ENCODE data around the gene NR2F1-AS1.

NR2F1-AS1 gene

DNA sequence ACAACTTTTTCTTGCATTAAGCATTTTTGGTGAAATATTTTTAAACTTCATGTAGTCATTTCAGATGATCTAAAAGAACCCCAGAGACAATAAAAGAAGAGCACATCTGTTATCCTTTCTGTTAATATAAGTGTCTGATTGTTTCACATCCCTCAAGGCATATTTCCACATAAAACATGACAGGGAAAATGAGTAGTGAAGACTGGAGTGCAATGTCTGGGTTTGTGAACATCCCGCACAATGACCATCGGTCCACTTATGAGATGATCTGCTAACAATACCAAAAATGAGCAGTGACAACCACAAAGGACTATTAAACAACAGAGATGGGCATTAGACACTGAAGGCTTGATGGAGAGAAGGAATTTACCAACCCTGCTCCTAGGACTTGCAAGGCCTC is 209.1 kb downstream of the NR2F1-AS1 start:
- no peak overlapping the region for H2AFZ ChIP-seq (ENCODE audit: low read length)
- no peaks in the 10 kb centered on the region for H3K4me1 ChIP-seq (ENCODE audit: low read length)
- no peak overlapping the region for H3K9ac ChIP-seq (ENCODE audit: low read length)
- H3K9me3 ChIP-seq (replicated peaks; ENCODE audit: insufficient read depth, low read length) = no peaks in the 10 kb centered on the region
- DNase-seq = no peak
- H3K79me2 ChIP-seq (ENCODE audit: low read length) = no peaks in the 10 kb centered on the region
- H3K36me3 ChIP-seq (replicated peaks; ENCODE audit: insufficient read depth, low read length) = no peaks in the 10 kb centered on the region
- H3K4me2 ChIP-seq (ENCODE audit: low read depth, low read length) = no peak overlapping the region
- H3K27ac ChIP-seq (ENCODE audit: low read length) = no peak overlapping the region
- TF ChIP-seq EZH2 (optimal IDR thresholded peaks at IDR 0.05; ENCODE audit: low read depth, low read length) (no peak), EZH2phosphoT487 (IDR thresholded peaks at IDR 0.05; ENCODE audit: low read length) (no peak)
- TF ChIP-seq, protein P1, sequence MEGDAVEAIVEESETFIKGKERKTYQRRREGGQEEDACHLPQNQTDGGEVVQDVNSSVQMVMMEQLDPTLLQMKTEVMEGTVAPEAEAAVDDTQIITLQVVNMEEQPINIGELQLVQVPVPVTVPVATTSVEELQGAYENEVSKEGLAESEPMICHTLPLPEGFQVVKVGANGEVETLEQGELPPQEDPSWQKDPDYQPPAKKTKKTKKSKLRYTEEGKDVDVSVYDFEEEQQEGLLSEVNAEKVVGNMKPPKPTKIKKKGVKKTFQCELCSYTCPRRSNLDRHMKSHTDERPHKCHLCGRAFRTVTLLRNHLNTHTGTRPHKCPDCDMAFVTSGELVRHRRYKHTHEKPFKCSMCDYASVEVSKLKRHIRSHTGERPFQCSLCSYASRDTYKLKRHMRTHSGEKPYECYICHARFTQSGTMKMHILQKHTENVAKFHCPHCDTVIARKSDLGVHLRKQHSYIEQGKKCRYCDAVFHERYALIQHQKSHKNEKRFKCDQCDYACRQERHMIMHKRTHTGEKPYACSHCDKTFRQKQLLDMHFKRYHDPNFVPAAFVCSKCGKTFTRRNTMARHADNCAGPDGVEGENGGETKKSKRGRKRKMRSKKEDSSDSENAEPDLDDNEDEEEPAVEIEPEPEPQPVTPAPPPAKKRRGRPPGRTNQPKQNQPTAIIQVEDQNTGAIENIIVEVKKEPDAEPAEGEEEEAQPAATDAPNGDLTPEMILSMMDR (IDR thresholded peaks at IDR 0.05; ENCODE audit: low read length) = no peak
- H3F3A ChIP-seq (ENCODE audit: insufficient read depth, low read length) = no peaks in the 10 kb centered on the region
- no peaks in the 10 kb centered on the region for H3K9me2 ChIP-seq (replicated peaks; ENCODE audit: insufficient read depth, low read length)
- H3K27me3 ChIP-seq (replicated peaks; ENCODE audit: insufficient read depth, low read length) = no peaks in the 10 kb centered on the region
- no peak overlapping the region for H3K4me3 ChIP-seq (ENCODE audit: low read length)
- H4K20me1 ChIP-seq (ENCODE audit: insufficient read depth, low read length) = no peaks in the 10 kb centered on the region

- DNase-seq = no peak
- H3K79me2 ChIP-seq (ENCODE audit: low read length) = no peaks in the 10 kb centered on the region
Measured at GRCh38 chr5:93364378-93364777, 216.6 kb downstream of the NR2F1-AS1 start.

DNA sequence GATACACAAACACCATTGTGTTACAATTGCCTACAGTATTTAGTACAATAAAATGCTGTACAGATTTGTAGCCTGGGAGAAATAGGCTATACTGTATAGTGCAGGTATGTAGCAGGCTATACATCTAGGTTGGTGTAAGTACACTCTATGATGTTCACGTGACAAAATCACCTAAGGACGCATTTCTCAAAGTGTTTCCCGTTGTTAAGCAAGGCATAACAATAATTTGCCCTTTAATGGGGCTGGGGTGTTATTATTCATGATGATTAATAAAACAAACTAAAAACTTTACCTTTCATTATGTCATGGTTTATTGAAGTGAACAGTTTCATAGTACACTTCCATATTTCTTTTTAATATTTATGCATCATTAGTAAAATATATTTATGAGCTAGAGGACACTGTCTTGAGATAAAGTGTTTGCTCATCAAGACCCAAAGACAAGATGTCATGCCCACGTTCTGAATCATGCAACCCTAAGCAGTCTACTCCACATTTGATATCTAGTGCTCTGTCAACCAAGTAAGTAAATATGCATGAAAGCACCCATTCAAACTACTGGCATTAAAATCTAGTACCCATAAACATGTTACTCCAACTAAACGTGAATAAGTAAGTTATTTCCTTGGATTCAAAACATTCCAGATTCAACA is 220.5 kb downstream of the NR2F1-AS1 start:
- no peak overlapping the region for H3K27ac ChIP-seq (ENCODE audit: low read length)
- H3K9me3 ChIP-seq (replicated peaks; ENCODE audit: insufficient read depth, low read length) = no peaks in the 10 kb centered on the region
- H3K9me2 ChIP-seq (replicated peaks; ENCODE audit: insufficient read depth, low read length) = no peaks in the 10 kb centered on the region
- no peaks in the 10 kb centered on the region for H3K79me2 ChIP-seq (ENCODE audit: low read length)
- no peaks in the 10 kb centered on the region for H4K20me1 ChIP-seq (ENCODE audit: insufficient read depth, low read length)
- H3F3A ChIP-seq (ENCODE audit: insufficient read depth, low read length) = no peaks in the 10 kb centered on the region
- no peak overlapping the region for H2AFZ ChIP-seq (ENCODE audit: low read length)
- H3K27me3 ChIP-seq (replicated peaks; ENCODE audit: insufficient read depth, low read length) = no peaks in the 10 kb centered on the region
- H3K4me1 ChIP-seq (ENCODE audit: low read length) = no peaks in the 10 kb centered on the region
- no peak for DNase-seq
- H3K4me2 ChIP-seq (ENCODE audit: low read depth, low read length) = no peak overlapping the region
- TF ChIP-seq EZH2phosphoT487 (IDR thresholded peaks at IDR 0.05; ENCODE audit: low read length) (no peak), EZH2 (optimal IDR thresholded peaks at IDR 0.05; ENCODE audit: low read depth, low read length) (no peak)
- TF ChIP-seq, protein P1 (IDR thresholded peaks at IDR 0.05; ENCODE audit: low read length) = no peak
- no peaks in the 10 kb centered on the region for H3K36me3 ChIP-seq (replicated peaks; ENCODE audit: insufficient read depth, low read length)
- no peak overlapping the region for H3K4me3 ChIP-seq (ENCODE audit: low read length)
- no peak overlapping the region for H3K9ac ChIP-seq (ENCODE audit: low read length)

More at GRCh38 chr5:93364378-93364777, 216.6 kb downstream of the NR2F1-AS1 start:
- H3K4me1 ChIP-seq (ENCODE audit: low read length) = no peaks in the 10 kb centered on the region
- H3F3A ChIP-seq (ENCODE audit: insufficient read depth, low read length) = no peaks in the 10 kb centered on the region
- no peaks in the 10 kb centered on the region for H4K20me1 ChIP-seq (ENCODE audit: insufficient read depth, low read length)
- TF ChIP-seq EZH2 (optimal IDR thresholded peaks at IDR 0.05; ENCODE audit: low read depth, low read length) = no peak
- TF ChIP-seq, protein P1 (IDR thresholded peaks at IDR 0.05; ENCODE audit: low read length) = no peak
- TF ChIP-seq EZH2phosphoT487 (IDR thresholded peaks at IDR 0.05; ENCODE audit: low read length) = no peak
- no peaks in the 10 kb centered on the region for H3K9me2 ChIP-seq (replicated peaks; ENCODE audit: insufficient read depth, low read length)
- no peaks in the 10 kb centered on the region for H3K9me3 ChIP-seq (replicated peaks; ENCODE audit: insufficient read depth, low read length)
- no peak overlapping the region for H3K9ac ChIP-seq (ENCODE audit: low read length)
- H3K4me2 ChIP-seq (ENCODE audit: low read depth, low read length) = no peak overlapping the region
- H2AFZ ChIP-seq (ENCODE audit: low read length) = no peak overlapping the region
- no peaks in the 10 kb centered on the region for H3K36me3 ChIP-seq (replicated peaks; ENCODE audit: insufficient read depth, low read length)
- H3K27ac ChIP-seq (ENCODE audit: low read length) = no peak overlapping the region
- no peak overlapping the region for H3K4me3 ChIP-seq (ENCODE audit: low read length)
- H3K27me3 ChIP-seq (replicated peaks; ENCODE audit: insufficient read depth, low read length) = no peaks in the 10 kb centered on the region

Data from MM.1S (cell line).